B cell (primary cell): ENCODE results near the gene ITPR1. TPM values are rescaled to one million over a fixed set of nuclear protein-coding genes. Genes with fewer than 3 reads are reported as not detected.

Experiments used
- ATAC-seq: fragments of 200-7000 bp; cut with Tn5 transposase; one replicate; pipeline ENCODE4 v1.10.0; 2021; ENCODE audit warnings: low read depth, mild to moderate bottlenecking, moderate number of reproducible peaks, moderate library complexity
- CTCF ChIA-PET: fragments of 350-600 bp; sonication (Branson Sonifier 250); formaldehyde crosslinking; loops from one replicate; lab custom pipeline; 2021; ENCODE audit warnings: antibody characterized with exemption, inconsistent platforms; lab: Charles Lee
- POLR2A ChIA-PET: fragments of 350-600 bp; sonication (Branson Sonifier 250); formaldehyde crosslinking; loops from one replicate; lab custom pipeline; 2021; ENCODE audit warnings: antibody characterized with exemption; lab: Charles Lee
- DNase-seq: peaks from one replicate; pipeline ENCODE4 v3.0.0; 2013
- H2AFZ ChIP-seq: 2 replicates; pipeline ENCODE4 v1.6.1; 2012; ENCODE audit warnings: mild to moderate bottlenecking, low read depth, low read length; ENCODE audit not compliant: insufficient read depth, poor library complexity, severe bottlenecking
- H3K27ac ChIP-seq, 2 donors: 1 replicate in 1 of 2; 2 replicates in 1 of 2; pipeline ENCODE4 v1.5.1; 2012 to 2013; ENCODE audit warnings: low read length in 2 of 2, mild to moderate bottlenecking in 2 of 2, moderate library complexity in 1 of 2
- H3K27me3 ChIP-seq, 4 experiments: fragments of 200-600 bp in 1 of 4; sonication (generic) in 1 of 4; replicated peaks in 1 of 4; 1 replicate in 2 of 4; 2 replicates in 2 of 4; pipeline versions ENCODE4 v1.6.1 to v1.7.0; 2013 to 2016; ENCODE audit warnings: low read length in 3 of 4, mild to moderate bottlenecking in 2 of 4, mixed read lengths in 1 of 4, moderate library complexity in 1 of 4; ENCODE audit not compliant: insufficient read depth in 4 of 4, control insufficient read depth in 3 of 4; ENCODE audit errors: control extremely low read depth in 1 of 4
- H3K36me3 ChIP-seq, 2 experiments: replicated peaks in 1 of 2; 1 replicate in 1 of 2; 2 replicates in 1 of 2; pipeline versions ENCODE4 v1.6.1 to v1.7.1; 2013; ENCODE audit warnings: low read length in 1 of 2; ENCODE audit not compliant: insufficient read depth in 2 of 2, control insufficient read depth in 1 of 2; ENCODE audit errors: control extremely low read depth in 1 of 2, extremely low read depth in 1 of 2
- H3K4me1 ChIP-seq, 2 donors: fragments of 200-600 bp in 1 of 2; sonication (generic) in 1 of 2; 1 replicate in 1 of 2; 2 replicates in 1 of 2; pipeline versions ENCODE4 v1.5.1 to v1.6.1; 2013 to 2017; ENCODE audit warnings: low read length in 2 of 2; ENCODE audit not compliant: control insufficient read depth in 2 of 2, insufficient read depth in 2 of 2
- H3K4me2 ChIP-seq: replicated peaks from 2 replicates; pipeline ENCODE3; 2012; ENCODE audit warnings: mild to moderate bottlenecking, low read depth, low read length; ENCODE audit not compliant: poor library complexity, severe bottlenecking
- H3K4me3 ChIP-seq, 5 experiments: fragments of 200-600 bp in 1 of 5; sonication (generic) in 1 of 5; 1 replicate in 3 of 5; 2 replicates in 2 of 5; pipeline versions ENCODE4 v1.5.1 to v1.7.0; 2011 to 2016; ENCODE audit warnings: low read length in 4 of 5, mild to moderate bottlenecking in 4 of 5, low read depth in 2 of 5, control low read depth in 1 of 5, moderate library complexity in 1 of 5; ENCODE audit not compliant: insufficient read depth in 1 of 5; ENCODE audit errors: control extremely low read depth in 1 of 5, extremely low read depth in 1 of 5
- H3K79me2 ChIP-seq: fragments of 200-600 bp; sonication (generic); one replicate; pipeline ENCODE4 v1.6.0; 2016; ENCODE audit warnings: low read length; ENCODE audit not compliant: control insufficient read depth, insufficient read depth
- H3K9ac ChIP-seq: fragments of 200-600 bp; sonication (generic); 2 replicates; pipeline ENCODE4 v1.6.1; 2017; ENCODE audit warnings: mild to moderate bottlenecking, low read length, moderate library complexity
- H3K9me3 ChIP-seq, 3 donors: one replicate each; pipeline versions ENCODE4 v1.6.1 to v1.7.1; 2013; ENCODE audit warnings: low read length in 2 of 3; ENCODE audit not compliant: control insufficient read depth in 2 of 3, insufficient read depth in 1 of 3; ENCODE audit errors: control extremely low read depth in 1 of 3
- H4K20me1 ChIP-seq: 2 replicates; pipeline ENCODE4 v1.6.0; 2012; ENCODE audit warnings: mild to moderate bottlenecking, low read length; ENCODE audit not compliant: insufficient read depth, control insufficient read depth, poor library complexity, severe bottlenecking
- H3K27ac Mint-ChIP-seq: one replicate; pipeline ENCODE4 v1.8.0; 2021; ENCODE audit warnings: mixed read lengths
- H3K27me3 Mint-ChIP-seq: one replicate; pipeline ENCODE4 v1.8.0; 2021; ENCODE audit warnings: mixed read lengths
- H3K4me1 Mint-ChIP-seq: one replicate; pipeline ENCODE4 v1.8.0; 2021; ENCODE audit warnings: mixed read lengths
- H3K4me3 Mint-ChIP-seq: one replicate; pipeline ENCODE4 v1.8.0; 2021; ENCODE audit warnings: mixed read lengths
- H3K9me3 Mint-ChIP-seq: one replicate; pipeline ENCODE4 v1.8.0; 2022; ENCODE audit warnings: mixed read lengths; ENCODE audit not compliant: insufficient read depth
- EZH2 ChIP-seq: IDR thresholded peaks from 2 replicates; pipeline ENCODE4 v1.6.1; 2012; ENCODE audit warnings: borderline replicate concordance, low read depth, mild to moderate bottlenecking, moderate library complexity, low read length; ENCODE audit not compliant: insufficient read depth, poor library complexity, severe bottlenecking
- WGBS: methylation state at CpG from one replicate; pipeline ENCODE4 v1.1.5; 2013; ENCODE audit warnings: missing lambda C conversion rate; ENCODE audit not compliant: insufficient coverage; 5-methylcytosine and 5-hydroxymethylcytosine counted together
- intact Hi-C: fragments of 100-400 bp; cut with micrococcal nuclease; formaldehyde crosslinking; loops from one replicate; pipeline ENCODE4 v1.10.0; 2022
- polyA plus RNA-seq: library from polyadenylated mRNA; depleted of rRNA; stranded (reverse); fragments of >200 nt; gene quantifications from 2 replicates; pipeline ENCODE4 v1.2.3, GENCODE V29; 2012
- total RNA-seq, 2 donors: library from RNA; stranded (reverse); fragments of 120-200 nt in 1 of 2; gene quantifications; 1 replicate in 1 of 2; 2 replicates in 1 of 2; pipeline versions ENCODE4 v1.2.3 to v1.2.4, GENCODE V29; 2013 to 2022
- TF ChIP-seq, protein P1 (sequence below): fragments of 200-600 bp; IDR thresholded peaks from one replicate; pipeline ENCODE4 v1.8.0; 2022; ENCODE audit warnings: antibody characterized with exemption, mild to moderate bottlenecking

ITPR1 gene
- total and polyA plus RNA-seq, 2 donors (not counting 1 experiment from before 2014, with no cell fraction given): 64.0 to 332 TPM

DNA sequence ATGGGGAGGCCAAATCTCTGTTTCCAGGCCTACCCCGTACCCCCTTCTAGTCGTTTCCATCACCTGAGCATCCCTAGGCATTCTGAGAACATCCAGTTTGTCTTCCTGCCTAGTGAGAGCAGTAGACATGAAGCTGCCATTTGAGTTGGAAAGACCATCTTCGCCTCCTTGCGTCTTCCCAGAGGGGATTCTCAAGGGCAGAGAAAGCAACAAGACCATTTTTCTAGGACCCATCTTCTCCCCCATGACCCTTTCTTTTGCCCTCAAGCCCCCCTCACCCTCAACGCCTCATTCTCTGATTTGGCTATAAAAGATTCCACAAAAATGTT is 337.4 kb downstream of the ITPR1 start:
- Mint-ChIP-seq H3K27ac (peak overlapping the region; percentile 80), H3K4me3 (peak overlapping the region; percentile 75), H3K9me3 (no peaks in the 10 kb centered on the region), H3K27me3 (no peaks in the 10 kb centered on the region), H3K4me1 (peaks cover 72% of the 10 kb centered on the region)
- Histone ChIP-seq H3K9me3 (no peaks in the 10 kb centered on the region), H3K4me2 (peak overlapping the region; percentile 65), H2AFZ (no peak overlapping the region), H3K4me1 (peaks cover 47 to 56% of the 10 kb centered on the region in 2 donors), H3K4me3 (peak overlapping the region in 1 of 5 experiments; percentile 54), H4K20me1 (peaks cover 89% of the 10 kb centered on the region), H3K9ac (peak overlapping the region; percentile 31), H3K36me3 (peaks cover 5 to 42% of the 10 kb centered on the region in 2 experiments), H3K79me2 (no peaks in the 10 kb centered on the region), H3K27me3 (no peaks in the 10 kb centered on the region), H3K27ac (peak overlapping the region in 1 of 2 donors; percentile 64)
- WGBS: 54% methylated on average over 4 of the region's 5 CpGs
- no peak for TF ChIP-seq EZH2
- TF ChIP-seq, protein P1, sequence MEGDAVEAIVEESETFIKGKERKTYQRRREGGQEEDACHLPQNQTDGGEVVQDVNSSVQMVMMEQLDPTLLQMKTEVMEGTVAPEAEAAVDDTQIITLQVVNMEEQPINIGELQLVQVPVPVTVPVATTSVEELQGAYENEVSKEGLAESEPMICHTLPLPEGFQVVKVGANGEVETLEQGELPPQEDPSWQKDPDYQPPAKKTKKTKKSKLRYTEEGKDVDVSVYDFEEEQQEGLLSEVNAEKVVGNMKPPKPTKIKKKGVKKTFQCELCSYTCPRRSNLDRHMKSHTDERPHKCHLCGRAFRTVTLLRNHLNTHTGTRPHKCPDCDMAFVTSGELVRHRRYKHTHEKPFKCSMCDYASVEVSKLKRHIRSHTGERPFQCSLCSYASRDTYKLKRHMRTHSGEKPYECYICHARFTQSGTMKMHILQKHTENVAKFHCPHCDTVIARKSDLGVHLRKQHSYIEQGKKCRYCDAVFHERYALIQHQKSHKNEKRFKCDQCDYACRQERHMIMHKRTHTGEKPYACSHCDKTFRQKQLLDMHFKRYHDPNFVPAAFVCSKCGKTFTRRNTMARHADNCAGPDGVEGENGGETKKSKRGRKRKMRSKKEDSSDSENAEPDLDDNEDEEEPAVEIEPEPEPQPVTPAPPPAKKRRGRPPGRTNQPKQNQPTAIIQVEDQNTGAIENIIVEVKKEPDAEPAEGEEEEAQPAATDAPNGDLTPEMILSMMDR: no peak
- intact Hi-C loops: loop anchor here (2.0 kb wide), 2 partner anchors 14 to 180 kb away; no protein-coding TSS in a partner anchor
- DNase-seq: no peak
- POLR2A ChIA-PET: interaction anchor here (1.1 kb wide), 1 partner anchor 142 kb away, joined by 3 read pairs; no protein-coding TSS in a partner anchor
- CTCF ChIA-PET: interaction anchor here (0.9 kb wide), 2 partner anchors 147 to 195 kb away, joined by 3 to 4 read pairs; no protein-coding TSS in a partner anchor
- ATAC-seq: no peak

DNA sequence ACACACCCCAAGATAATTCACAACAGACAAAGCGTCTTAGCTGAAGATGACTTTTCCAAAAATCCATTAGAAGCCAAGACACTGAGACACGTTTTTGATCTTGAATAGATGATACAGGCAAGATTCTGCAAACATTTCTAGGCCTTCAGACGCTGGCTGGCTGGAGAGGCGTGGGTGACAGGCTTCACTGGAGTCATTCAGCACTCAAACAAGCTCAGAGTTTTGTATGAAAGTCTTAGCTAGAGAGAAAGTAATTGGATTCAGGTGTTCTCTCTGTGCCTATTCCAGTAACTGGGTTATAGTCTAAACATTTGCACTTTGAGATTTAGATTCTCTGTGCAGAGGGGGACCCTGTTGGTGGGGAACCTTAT is 338.4 kb downstream of the ITPR1 start:
- peak overlapping the region; percentile 31 for H3K9ac ChIP-seq

More for the DNA sequence above, 338.4 kb downstream of the ITPR1 start:
- no peak for TF ChIP-seq EZH2
- TF ChIP-seq, protein P1: no peak
- no peaks in the 10 kb centered on the region for H3K27me3 ChIP-seq
- Mint-ChIP-seq H3K27ac (peak overlapping the region; percentile 80), H3K4me1 (peaks cover 62% of the 10 kb centered on the region), H3K27me3 (no peaks in the 10 kb centered on the region), H3K4me3 (peak overlapping the region; percentile 75), H3K9me3 (no peaks in the 10 kb centered on the region)
- peaks cover 36 to 46% of the 10 kb centered on the region in 2 donors for H3K4me1 ChIP-seq
- ChIA-PET POLR2A (interaction anchor here (0.6 to 1.0 kb wide), 3 partner anchors 147 to 214 kb away, joined by 3 to 7 read pairs (median 4); partner anchors contain the start of gene BHLHE40), CTCF (interaction anchor here (0.9 to 2.7 kb wide), 3 partner anchors 120 to 227 kb away, joined by 3 to 12 read pairs (median 9); no protein-coding TSS in a partner anchor)
- peaks cover 85% of the 10 kb centered on the region for H4K20me1 ChIP-seq
- no peak overlapping the region for H2AFZ ChIP-seq
- no peaks in the 10 kb centered on the region for H3K9me3 ChIP-seq
- no peak for DNase-seq
- H3K36me3 ChIP-seq: peaks cover 5 to 43% of the 10 kb centered on the region in 2 experiments
- peak; percentile 11 for ATAC-seq
- intact Hi-C loops: loop anchor here (1.0 to 2.0 kb wide), 4 partner anchors 13 to 195 kb away; no protein-coding TSS in a partner anchor
- H3K4me3 ChIP-seq: peak overlapping the region in 1 of 5 experiments; percentile 54
- peak overlapping the region; percentile 65 for H3K4me2 ChIP-seq
- no peaks in the 10 kb centered on the region for H3K79me2 ChIP-seq
- WGBS: 22% methylated on average over 4 of the region's 4 CpGs
- peak overlapping the region in 1 of 2 donors; percentile 64 for H3K27ac ChIP-seq
